ENCODE results near the gene MAP7. TPM values are rescaled to one million over a fixed set of nuclear protein-coding genes. Genes with fewer than 3 reads are reported as not detected.

The MAP7 gene
- total RNA-seq, 1 experiment from 2014 or later = 7.8 TPM

GRCh38 chr6:136468711-136469110 is 81.5 kb downstream of the MAP7 start:
- H3K4me3 ChIP-seq (ENCODE audit: insufficient read depth, low read depth, low read length) = no peak overlapping the region

GRCh38 chr6:136467186-136467585 is 83.0 kb downstream of the MAP7 start:
- H3K27me3 ChIP-seq (ENCODE audit: control insufficient read depth, insufficient read depth, low read length) = no peaks in the 10 kb centered on the region
- DNase-seq = no peak
- H3K36me3 ChIP-seq (replicated peaks; ENCODE audit: control insufficient read depth, insufficient read depth, low read length) = no peaks in the 10 kb centered on the region
- no peak overlapping the region for H3K4me3 ChIP-seq (ENCODE audit: insufficient read depth, low read depth, low read length)

More at GRCh38 chr6:136468711-136469110, 81.5 kb downstream of the MAP7 start:
- Histone ChIP-seq H3K27me3 (ENCODE audit: control insufficient read depth, insufficient read depth, low read length) (no peaks in the 10 kb centered on the region), H3K36me3 (replicated peaks; ENCODE audit: control insufficient read depth, insufficient read depth, low read length) (no peaks in the 10 kb centered on the region)
- DNase-seq = no peak

GRCh38 chr6:136466777-136467176 is 83.4 kb downstream of the MAP7 start:
- no peak overlapping the region for H3K4me3 ChIP-seq (ENCODE audit: insufficient read depth, low read depth, low read length)
- no peak for DNase-seq
- no peaks in the 10 kb centered on the region for H3K27me3 ChIP-seq (ENCODE audit: control insufficient read depth, insufficient read depth, low read length)
- no peaks in the 10 kb centered on the region for H3K36me3 ChIP-seq (replicated peaks; ENCODE audit: control insufficient read depth, insufficient read depth, low read length)

GRCh38 chr6:136465766-136466303 is 84.4 kb downstream of the MAP7 start:
- H3K4me3 ChIP-seq (ENCODE audit: insufficient read depth, low read depth, low read length) = no peak overlapping the region
- H3K27me3 ChIP-seq (ENCODE audit: control insufficient read depth, insufficient read depth, low read length) = no peaks in the 10 kb centered on the region
- DNase-seq = no peak
- H3K36me3 ChIP-seq (replicated peaks; ENCODE audit: control insufficient read depth, insufficient read depth, low read length) = no peaks in the 10 kb centered on the region

GRCh38 chr6:136464874-136465273 is 85.3 kb downstream of the MAP7 start:
- H3K27me3 ChIP-seq (ENCODE audit: control insufficient read depth, insufficient read depth, low read length) = no peaks in the 10 kb centered on the region
- DNase-seq = no peak
- no peak overlapping the region for H3K4me3 ChIP-seq (ENCODE audit: insufficient read depth, low read depth, low read length)
- H3K36me3 ChIP-seq (replicated peaks; ENCODE audit: control insufficient read depth, insufficient read depth, low read length) = no peaks in the 10 kb centered on the region

GRCh38 chr6:136464148-136464547 is 86.1 kb downstream of the MAP7 start:
- DNase-seq = no peak
- H3K36me3 ChIP-seq (replicated peaks; ENCODE audit: control insufficient read depth, insufficient read depth, low read length) = no peaks in the 10 kb centered on the region
- no peak overlapping the region for H3K4me3 ChIP-seq (ENCODE audit: insufficient read depth, low read depth, low read length)
- no peaks in the 10 kb centered on the region for H3K27me3 ChIP-seq (ENCODE audit: control insufficient read depth, insufficient read depth, low read length)

- Histone ChIP-seq H3K4me3 (ENCODE audit: insufficient read depth, low read depth, low read length) (no peak overlapping the region), H3K36me3 (replicated peaks; ENCODE audit: control insufficient read depth, insufficient read depth, low read length) (no peaks in the 10 kb centered on the region), H3K27me3 (ENCODE audit: control insufficient read depth, insufficient read depth, low read length) (no peaks in the 10 kb centered on the region)
- DNase-seq = no peak
Observed at GRCh38 chr6:136463743-136464142, 86.5 kb downstream of the MAP7 start.

GRCh38 chr6:136446579-136447187 is 103.5 kb downstream of the MAP7 start:
- Histone ChIP-seq H3K27me3 (ENCODE audit: control insufficient read depth, insufficient read depth, low read length) (no peaks in the 10 kb centered on the region), H3K36me3 (replicated peaks; ENCODE audit: control insufficient read depth, insufficient read depth, low read length) (no peaks in the 10 kb centered on the region), H3K4me3 (ENCODE audit: insufficient read depth, low read depth, low read length) (no peak overlapping the region)
- no peak for DNase-seq

- no peak for DNase-seq
- Histone ChIP-seq H3K36me3 (replicated peaks; ENCODE audit: control insufficient read depth, insufficient read depth, low read length) (no peaks in the 10 kb centered on the region), H3K4me3 (ENCODE audit: insufficient read depth, low read depth, low read length) (no peak overlapping the region), H3K27me3 (ENCODE audit: control insufficient read depth, insufficient read depth, low read length) (no peaks in the 10 kb centered on the region)
Observed at GRCh38 chr6:136446145-136446544, 104.1 kb downstream of the MAP7 start.

GRCh38 chr6:136445063-136445462 is 105.2 kb downstream of the MAP7 start:
- Histone ChIP-seq H3K27me3 (ENCODE audit: control insufficient read depth, insufficient read depth, low read length) (no peaks in the 10 kb centered on the region), H3K36me3 (replicated peaks; ENCODE audit: control insufficient read depth, insufficient read depth, low read length) (no peaks in the 10 kb centered on the region), H3K4me3 (ENCODE audit: insufficient read depth, low read depth, low read length) (no peak overlapping the region)
- no peak for DNase-seq

GRCh38 chr6:136440203-136440602 is 110.0 kb downstream of the MAP7 start:
- H3K4me3 ChIP-seq (ENCODE audit: insufficient read depth, low read depth, low read length) = no peak overlapping the region
- no peak for DNase-seq
- no peaks in the 10 kb centered on the region for H3K36me3 ChIP-seq (replicated peaks; ENCODE audit: control insufficient read depth, insufficient read depth, low read length)
- no peaks in the 10 kb centered on the region for H3K27me3 ChIP-seq (ENCODE audit: control insufficient read depth, insufficient read depth, low read length)

GRCh38 chr6:136439514-136440190 is 110.6 kb downstream of the MAP7 start:
- Histone ChIP-seq H3K4me3 (ENCODE audit: insufficient read depth, low read depth, low read length) (no peak overlapping the region), H3K36me3 (replicated peaks; ENCODE audit: control insufficient read depth, insufficient read depth, low read length) (no peaks in the 10 kb centered on the region), H3K27me3 (ENCODE audit: control insufficient read depth, insufficient read depth, low read length) (no peaks in the 10 kb centered on the region)
- DNase-seq = no peak

GRCh38 chr6:136438441-136438840 is 111.8 kb downstream of the MAP7 start:
- no peaks in the 10 kb centered on the region for H3K27me3 ChIP-seq (ENCODE audit: control insufficient read depth, insufficient read depth, low read length)
- H3K36me3 ChIP-seq (replicated peaks; ENCODE audit: control insufficient read depth, insufficient read depth, low read length) = no peaks in the 10 kb centered on the region
- no peak for DNase-seq
- no peak overlapping the region for H3K4me3 ChIP-seq (ENCODE audit: insufficient read depth, low read depth, low read length)

GRCh38 chr6:136437246-136437645 is 113.0 kb downstream of the MAP7 start:
- Histone ChIP-seq H3K4me3 (ENCODE audit: insufficient read depth, low read depth, low read length) (no peak overlapping the region), H3K36me3 (replicated peaks; ENCODE audit: control insufficient read depth, insufficient read depth, low read length) (no peaks in the 10 kb centered on the region), H3K27me3 (ENCODE audit: control insufficient read depth, insufficient read depth, low read length) (no peaks in the 10 kb centered on the region)
- DNase-seq = no peak

- H3K4me3 ChIP-seq (ENCODE audit: insufficient read depth, low read depth, low read length) = no peak overlapping the region
Observed at GRCh38 chr6:136435101-136435500, 115.1 kb downstream of the MAP7 start.

More at GRCh38 chr6:136435101-136435500, 115.1 kb downstream of the MAP7 start:
- DNase-seq = no peak
- no peaks in the 10 kb centered on the region for H3K27me3 ChIP-seq (ENCODE audit: control insufficient read depth, insufficient read depth, low read length)
- no peaks in the 10 kb centered on the region for H3K36me3 ChIP-seq (replicated peaks; ENCODE audit: control insufficient read depth, insufficient read depth, low read length)

Data from H7 (cell line).